Activated naive CD8-positive, alpha-beta T cell treated with anti-CD3 and anti-CD28 coated beads, Interleukin-2, amount 50 U/mL, for 24 hours (primary cell): ENCODE data around the gene LAMC1.
A peak's percentile ranks its signal among the peaks of the same experiment; 100 is the strongest.

Experiments used
- ATAC-seq: fragments of 150-1000 bp; cut with Tn5 transposase; one replicate; pipeline ENCODE4 v1.10.0; 2021
- DNase-seq: peaks from one replicate; pipeline ENCODE4 v3.0.0; 2021
- H3K27ac Mint-ChIP-seq: one replicate; pipeline ENCODE4 v1.8.0; 2021; ENCODE audit warnings: mild to moderate bottlenecking, mixed read lengths
- H3K27me3 Mint-ChIP-seq: one replicate; pipeline ENCODE4 v1.8.0; 2021; ENCODE audit warnings: mixed read lengths
- H3K36me3 Mint-ChIP-seq: one replicate; pipeline ENCODE4 v1.8.0; 2021; ENCODE audit warnings: low read depth, mixed read lengths
- H3K4me1 Mint-ChIP-seq: one replicate; pipeline ENCODE4 v1.8.0; 2021; ENCODE audit warnings: mixed read lengths
- H3K4me3 Mint-ChIP-seq: one replicate; pipeline ENCODE4 v1.8.0; 2021; ENCODE audit warnings: mild to moderate bottlenecking, moderate library complexity, mixed read lengths
- H3K9me3 Mint-ChIP-seq: one replicate; pipeline ENCODE4 v1.8.0; 2021; ENCODE audit warnings: mixed read lengths

The LAMC1 gene

DNA sequence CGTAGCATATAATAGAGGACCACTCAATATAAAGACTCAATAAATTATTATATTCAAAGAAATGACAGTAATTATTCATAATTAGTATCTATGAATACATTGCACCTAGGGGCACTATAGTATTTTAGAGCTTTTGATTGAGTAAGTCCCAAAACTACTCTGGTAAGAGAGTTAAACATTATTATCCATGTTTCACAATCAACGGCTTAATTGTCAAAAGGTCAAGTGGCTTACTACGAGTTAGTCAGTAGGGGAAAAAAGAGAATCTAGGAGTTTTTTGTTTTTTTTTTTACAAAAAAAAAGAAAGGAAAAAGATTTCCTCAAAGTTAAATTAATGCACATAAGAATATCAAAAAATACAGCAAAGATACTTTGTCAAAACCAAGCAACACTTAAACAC, 20.4 kb upstream of the LAMC1 start:
- Mint-ChIP-seq H3K27ac (no peak overlapping the region), H3K9me3 (no peaks in the 10 kb centered on the region), H3K4me3 (no peak overlapping the region), H3K4me1 (no peaks in the 10 kb centered on the region), H3K27me3 (peaks cover 21% of the 10 kb centered on the region), H3K36me3 (no peaks in the 10 kb centered on the region)
- ATAC-seq, result no peak
- no peak for DNase-seq

DNA sequence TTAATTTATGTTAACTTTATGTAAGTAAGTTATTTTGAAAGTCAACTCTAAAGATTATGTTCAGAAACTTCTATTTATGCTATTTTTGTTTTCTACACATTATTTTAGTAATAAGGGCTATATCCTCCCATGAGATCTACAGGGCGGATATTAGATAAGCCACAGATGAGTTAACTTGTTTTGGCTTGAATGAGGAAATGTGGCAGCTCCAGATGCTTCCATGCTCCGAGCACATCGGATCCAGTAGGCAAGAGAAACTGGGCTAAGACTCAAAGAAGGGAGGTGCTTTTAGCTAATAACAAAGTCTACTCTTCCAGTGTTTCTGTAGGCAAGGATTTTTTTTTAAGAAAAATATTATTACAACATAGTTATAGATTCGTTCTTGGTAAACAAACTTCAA, 20.0 kb upstream of the LAMC1 start:
- Mint-ChIP-seq H3K27me3 (peaks cover 20% of the 10 kb centered on the region), H3K36me3 (no peaks in the 10 kb centered on the region), H3K4me1 (no peaks in the 10 kb centered on the region), H3K4me3 (no peak overlapping the region), H3K27ac (no peak overlapping the region), H3K9me3 (no peaks in the 10 kb centered on the region)
- DNase-seq (no peak), ATAC-seq (no peak)

DNA sequence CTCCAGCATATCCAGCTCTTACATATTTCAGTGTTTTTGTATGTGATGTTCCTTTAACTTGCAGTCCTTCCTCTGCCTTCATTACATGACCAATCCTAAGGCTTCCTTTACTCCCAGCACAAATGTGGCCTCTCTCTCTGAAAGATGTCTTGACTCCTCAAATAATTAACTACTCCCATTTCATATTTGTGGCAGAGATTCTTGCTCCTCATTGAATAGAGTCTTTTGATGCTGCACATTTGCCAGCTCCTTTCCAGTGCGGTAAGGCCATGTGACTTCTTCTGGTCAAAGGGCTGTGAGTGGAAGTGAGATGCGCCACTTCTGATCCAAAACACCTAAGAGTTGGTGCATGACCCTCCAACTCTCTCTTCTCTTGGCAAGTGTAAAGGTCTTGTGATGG, 19.1 kb upstream of the LAMC1 start:
- H3K9me3 Mint-ChIP-seq, result no peaks in the 10 kb centered on the region
- no peak overlapping the region for H3K27ac Mint-ChIP-seq
- H3K4me3 Mint-ChIP-seq, result no peak overlapping the region
- ATAC-seq, result no peak
- peaks cover 23% of the 10 kb centered on the region for H3K27me3 Mint-ChIP-seq
- H3K36me3 Mint-ChIP-seq, result no peaks in the 10 kb centered on the region
- DNase-seq, result no peak
- no peaks in the 10 kb centered on the region for H3K4me1 Mint-ChIP-seq

DNA sequence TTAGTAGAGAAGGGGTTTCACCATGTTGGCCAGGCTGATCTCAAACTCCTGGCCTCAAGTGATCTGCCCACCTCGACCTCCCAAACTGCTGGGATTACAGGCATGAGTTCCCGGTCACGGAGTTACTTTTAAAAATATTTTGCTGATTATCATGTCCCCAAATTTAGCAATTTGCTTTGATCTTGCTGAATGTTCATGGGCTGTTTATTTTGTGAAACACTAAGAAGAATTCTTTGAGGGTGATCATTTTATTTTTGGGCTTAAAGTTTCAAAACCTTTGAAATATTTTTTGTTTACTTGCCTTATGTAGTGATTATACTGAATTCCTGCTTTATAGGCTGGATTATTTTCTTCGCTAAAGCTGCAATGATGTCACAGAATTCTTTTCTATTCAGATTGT, 11.4 kb upstream of the LAMC1 start:
- ATAC-seq (no peak), DNase-seq (no peak)
- Mint-ChIP-seq H3K36me3 (no peaks in the 10 kb centered on the region), H3K4me1 (no peaks in the 10 kb centered on the region), H3K27ac (no peak overlapping the region), H3K9me3 (peaks cover 16% of the 10 kb centered on the region), H3K27me3 (peaks cover 27% of the 10 kb centered on the region), H3K4me3 (no peak overlapping the region)

- Mint-ChIP-seq H3K4me3 (no peak overlapping the region), H3K36me3 (no peaks in the 10 kb centered on the region), H3K27me3 (peaks cover 27% of the 10 kb centered on the region), H3K9me3 (peaks cover 16% of the 10 kb centered on the region), H3K4me1 (no peaks in the 10 kb centered on the region), H3K27ac (no peak overlapping the region)
- ATAC-seq (no peak), DNase-seq (no peak)
Measured at GRCh38 chr1:183012301-183012994, 10.8 kb upstream of the LAMC1 start.

- peaks cover 43% of the 10 kb centered on the region for H3K27me3 Mint-ChIP-seq
- H3K4me1 Mint-ChIP-seq, result peaks cover 13% of the 10 kb centered on the region
- H3K36me3 Mint-ChIP-seq, result no peaks in the 10 kb centered on the region
- H3K9me3 Mint-ChIP-seq, result no peaks in the 10 kb centered on the region
- no peak for ATAC-seq
- no peak overlapping the region for H3K27ac Mint-ChIP-seq
- no peak for DNase-seq
- no peak overlapping the region for H3K4me3 Mint-ChIP-seq
Measured at GRCh38 chr1:183019139-183019740, 4.0 kb upstream of the LAMC1 start.

DNA sequence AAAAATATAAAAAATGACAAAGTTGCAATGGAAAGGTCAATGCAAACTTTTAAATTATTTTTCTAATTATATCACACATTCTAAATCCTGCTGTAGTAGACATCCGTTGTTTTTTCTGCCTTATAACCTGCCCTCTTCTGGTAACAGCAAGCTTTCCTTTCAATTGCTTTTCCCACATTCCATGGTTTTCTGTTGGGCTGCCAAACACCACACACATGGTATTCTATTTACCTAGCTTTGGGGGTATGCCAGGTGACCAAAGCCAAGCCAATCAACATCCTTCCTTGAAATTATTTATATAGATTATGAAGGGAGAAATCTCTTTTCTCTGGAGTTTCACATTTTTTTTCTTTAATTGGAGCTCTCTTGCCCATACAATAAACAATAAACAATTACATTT, 3.4 kb upstream of the LAMC1 start:
- DNase-seq, result no peak
- no peaks in the 10 kb centered on the region for H3K9me3 Mint-ChIP-seq
- peaks cover 19% of the 10 kb centered on the region for H3K4me1 Mint-ChIP-seq
- peaks cover 49% of the 10 kb centered on the region for H3K27me3 Mint-ChIP-seq
- no peak overlapping the region for H3K27ac Mint-ChIP-seq
- no peak for ATAC-seq
- no peak overlapping the region for H3K4me3 Mint-ChIP-seq
- no peaks in the 10 kb centered on the region for H3K36me3 Mint-ChIP-seq

GRCh38 chr1:183021405-183022201, 1.6 kb upstream of the LAMC1 start:
- ATAC-seq, result no peak
- peak overlapping the region; percentile 32 for H3K4me3 Mint-ChIP-seq
- no peak for DNase-seq
- H3K27ac Mint-ChIP-seq, result peak overlapping the region; percentile 17
- H3K4me1 Mint-ChIP-seq, result peaks cover 22% of the 10 kb centered on the region
- H3K9me3 Mint-ChIP-seq, result no peaks in the 10 kb centered on the region
- H3K36me3 Mint-ChIP-seq, result no peaks in the 10 kb centered on the region
- H3K27me3 Mint-ChIP-seq, result peaks cover 62% of the 10 kb centered on the region

DNA sequence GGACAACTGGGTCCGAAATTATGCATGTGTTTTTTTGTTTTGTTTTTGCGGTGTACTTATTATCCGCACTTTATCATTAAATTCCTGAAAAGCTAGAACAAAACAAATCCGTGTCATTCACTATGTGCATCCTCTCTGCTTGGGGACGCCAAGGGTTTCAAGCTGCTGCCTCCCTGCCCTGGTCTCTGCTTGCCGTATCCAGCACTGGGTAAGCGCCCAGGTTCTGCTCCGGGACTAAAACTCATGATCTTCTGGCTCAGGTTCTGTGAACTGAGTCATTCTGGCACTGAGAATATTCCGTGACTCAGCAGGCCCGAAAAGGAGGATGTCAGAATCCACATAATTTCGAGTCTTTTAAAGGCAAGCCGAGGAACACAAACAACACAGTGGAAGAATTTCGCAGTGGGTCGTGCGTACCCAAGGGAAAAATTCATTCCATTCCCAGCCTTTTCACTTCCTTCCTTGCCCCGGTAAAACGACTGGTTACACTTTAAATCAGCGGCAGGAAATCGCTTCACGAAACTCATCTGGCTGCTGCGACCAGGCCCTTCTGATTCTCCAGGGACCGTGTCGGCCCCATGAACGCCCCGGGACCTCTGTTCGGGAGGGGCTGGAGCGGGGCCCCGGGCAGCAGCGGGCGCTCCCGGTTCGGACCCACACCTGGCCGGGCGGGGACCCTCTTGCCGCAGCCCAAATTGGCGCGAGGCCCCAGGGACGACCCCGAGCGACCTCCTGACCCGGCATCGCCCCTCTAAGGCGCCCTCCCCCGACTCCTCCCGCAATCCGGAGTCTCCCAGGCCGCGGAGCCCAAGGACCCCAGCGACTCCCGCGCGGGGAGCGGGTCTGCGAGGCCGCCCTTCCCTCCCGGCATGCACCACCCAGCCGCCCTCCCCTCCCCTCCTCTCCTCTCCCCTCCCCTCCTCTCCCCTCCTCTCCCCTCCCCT, 746 bp upstream of the LAMC1 start:
- peaks cover 63% of the 10 kb centered on the region for H3K27me3 Mint-ChIP-seq
- no peaks in the 10 kb centered on the region for H3K9me3 Mint-ChIP-seq
- H3K4me1 Mint-ChIP-seq, result peaks cover 22% of the 10 kb centered on the region
- peak overlapping the region; percentile 76 for H3K4me3 Mint-ChIP-seq
- ATAC-seq (peak; percentile 27), DNase-seq (peak; percentile 39)
- no peaks in the 10 kb centered on the region for H3K36me3 Mint-ChIP-seq
- peak overlapping the region; percentile 74 for H3K27ac Mint-ChIP-seq

- Mint-ChIP-seq H3K9me3 (no peaks in the 10 kb centered on the region), H3K27me3 (peaks cover 62% of the 10 kb centered on the region), H3K4me1 (peaks cover 22% of the 10 kb centered on the region), H3K27ac (peak overlapping the region; percentile 67), H3K36me3 (no peaks in the 10 kb centered on the region), H3K4me3 (peak overlapping the region; percentile 76)
- ATAC-seq, result peak; percentile 76
- DNase-seq, result peak; percentile 51
Measured at GRCh38 chr1:183023601-183024316, 539 bp downstream of the LAMC1 start.

GRCh38 chr1:183024317-183025009, 1.2 kb downstream of the LAMC1 start:
- H3K36me3 Mint-ChIP-seq, result no peaks in the 10 kb centered on the region
- H3K4me1 Mint-ChIP-seq, result peaks cover 22% of the 10 kb centered on the region
- H3K9me3 Mint-ChIP-seq, result no peaks in the 10 kb centered on the region
- peak overlapping the region; percentile 76 for H3K4me3 Mint-ChIP-seq
- H3K27ac Mint-ChIP-seq, result peak overlapping the region; percentile 67
- peaks cover 63% of the 10 kb centered on the region for H3K27me3 Mint-ChIP-seq
- ATAC-seq, result no peak
- no peak for DNase-seq

DNA sequence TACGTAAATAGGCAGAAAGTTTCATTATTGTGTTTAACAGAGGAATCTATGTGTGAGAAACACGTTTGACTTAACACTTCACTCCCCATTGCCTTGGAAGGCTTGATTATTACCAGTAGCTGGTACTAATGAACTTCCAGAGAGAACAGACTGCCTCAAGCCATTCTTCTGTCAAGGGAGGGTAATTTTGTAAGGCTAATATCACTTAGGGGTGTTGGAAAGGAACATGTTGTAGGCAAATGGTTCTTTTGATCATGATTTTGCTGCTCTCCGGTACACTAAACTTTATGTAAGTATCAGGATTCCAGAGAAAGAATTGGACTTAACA, 1.8 kb downstream of the LAMC1 start:
- H3K4me1 Mint-ChIP-seq, result peaks cover 22% of the 10 kb centered on the region
- H3K36me3 Mint-ChIP-seq, result no peaks in the 10 kb centered on the region
- H3K27ac Mint-ChIP-seq, result no peak overlapping the region
- H3K4me3 Mint-ChIP-seq, result no peak overlapping the region
- H3K9me3 Mint-ChIP-seq, result no peaks in the 10 kb centered on the region
- no peak for ATAC-seq
- DNase-seq, result no peak
- H3K27me3 Mint-ChIP-seq, result peaks cover 68% of the 10 kb centered on the region
